ENCODE results near the gene ELOA. TPM values are rescaled to one million over a fixed set of nuclear protein-coding genes. Genes with fewer than 3 reads are reported as not detected.

The ELOA gene
- total and polyA plus RNA-seq, 9 of the 15 experiments (the other 6 are each of a cell fraction or from before 2014, with no cell fraction given) = 31.9 to 98.6 (median 61.3) TPM

GRCh38 chr1:23743287-23744152, at the start of gene ELOA (continued):
- TF ChIP-seq CBX8 (IDR thresholded peaks at IDR 0.05; ENCODE audit: borderline replicate concordance, extremely low read depth, low read depth, low read length, poor library complexity, severe bottlenecking) (no peak), BRCA1 (IDR thresholded peaks at IDR 0.05) (no peak), BRCA1 (CRISPR knock-in tag; IDR thresholded peaks at IDR 0.05) (peak; percentile 64; the same call in 1 of the 2 replicates), ZFX (CRISPR knock-in tag; IDR thresholded peaks at IDR 0.05) (peak; percentile 85), TEAD1 (CRISPR knock-in tag; IDR thresholded peaks at IDR 0.05) (peak in 1 of 2 experiments; percentile 54; a peak in 2 of 4 replicates), CEBPZ (IDR thresholded peaks at IDR 0.05; ENCODE audit: borderline replicate concordance, low read depth, low read length) (no peak), U2AF1 (optimal IDR thresholded peaks at IDR 0.05; ENCODE audit: low read depth, low read length) (no peak), L3MBTL2 (IDR thresholded peaks at IDR 0.05) (peak; percentile 59; the same call in 1 of the 2 replicates), ID3 (CRISPR knock-in tag; IDR thresholded peaks at IDR 0.05) (no peak), ID3 (tag; IDR thresholded peaks at IDR 0.05) (0 out of 2 replicates have a peak, but pooled peaks have one; percentile 16), EP400 (IDR thresholded peaks at IDR 0.05) (peak; percentile 74; the same call in 1 of the 2 replicates), MXI1 (IDR thresholded peaks at IDR 0.05; ENCODE audit: low read depth, low read length) (0 out of 2 replicates have a peak, but pooled peaks have one; percentile 75), ZFP36 (IDR thresholded peaks at IDR 0.05; ENCODE audit: low read depth, low read length, partially characterized antibody) (no peak), ATF4 (CRISPR knock-in tag; IDR thresholded peaks at IDR 0.05) (no peak), IRF2 (CRISPR knock-in tag; IDR thresholded peaks at IDR 0.05) (peak; percentile 10; the same call in 1 of the 2 replicates)
- TF ChIP-seq, protein P1, sequence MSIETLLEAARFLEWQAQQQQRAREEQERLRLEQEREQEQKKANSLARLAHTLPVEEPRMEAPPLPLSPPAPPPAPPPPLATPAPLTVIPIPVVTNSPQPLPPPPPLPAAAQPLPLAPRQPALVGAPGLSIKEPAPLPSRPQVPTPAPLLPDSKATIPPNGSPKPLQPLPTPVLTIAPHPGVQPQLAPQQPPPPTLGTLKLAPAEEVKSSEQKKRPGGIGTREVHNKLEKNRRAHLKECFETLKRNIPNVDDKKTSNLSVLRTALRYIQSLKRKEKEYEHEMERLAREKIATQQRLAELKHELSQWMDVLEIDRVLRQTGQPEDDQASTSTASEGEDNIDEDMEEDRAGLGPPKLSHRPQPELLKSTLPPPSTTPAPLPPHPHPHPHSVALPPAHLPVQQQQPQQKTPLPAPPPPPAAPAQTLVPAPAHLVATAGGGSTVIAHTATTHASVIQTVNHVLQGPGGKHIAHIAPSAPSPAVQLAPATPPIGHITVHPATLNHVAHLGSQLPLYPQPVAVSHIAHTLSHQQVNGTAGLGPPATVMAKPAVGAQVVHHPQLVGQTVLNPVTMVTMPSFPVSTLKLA (conservative IDR thresholded peaks at IDR 0.05) = peak; percentile 68 to 90
- TF ChIP-seq, protein P2, sequence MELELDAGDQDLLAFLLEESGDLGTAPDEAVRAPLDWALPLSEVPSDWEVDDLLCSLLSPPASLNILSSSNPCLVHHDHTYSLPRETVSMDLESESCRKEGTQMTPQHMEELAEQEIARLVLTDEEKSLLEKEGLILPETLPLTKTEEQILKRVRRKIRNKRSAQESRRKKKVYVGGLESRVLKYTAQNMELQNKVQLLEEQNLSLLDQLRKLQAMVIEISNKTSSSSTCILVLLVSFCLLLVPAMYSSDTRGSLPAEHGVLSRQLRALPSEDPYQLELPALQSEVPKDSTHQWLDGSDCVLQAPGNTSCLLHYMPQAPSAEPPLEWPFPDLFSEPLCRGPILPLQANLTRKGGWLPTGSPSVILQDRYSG (tag; conservative IDR thresholded peaks at IDR 0.05; ENCODE audit: low read depth) = no peak

All from K562 (cell line).